PFSK-1 (cell line): ENCODE measurements around the gene JOSD1.

Experiments used
- FOXP2 ChIP-seq: optimal IDR thresholded peaks from 2 replicates; pipeline ENCODE3; 2011; ENCODE audit warnings: borderline replicate concordance, control low read depth, inconsistent platforms; ENCODE audit not compliant: insufficient read depth; ENCODE audit errors: extremely low read length, extremely low read depth
- POLR2AphosphoS5 ChIP-seq: IDR thresholded peaks from 2 replicates; pipeline ENCODE4 v1.6.1; 2012; ENCODE audit warnings: low read depth, mild to moderate bottlenecking, control low read depth, low read length, moderate library complexity
- REST ChIP-seq, 2 experiments: IDR thresholded peaks; 2 replicates each; pipeline versions ENCODE4 v1.6.1 to v1.8.0; 2011 to 2012; ENCODE audit warnings: low read depth in 2 of 2, low read length in 2 of 2, control low read depth in 1 of 2, inconsistent platforms in 1 of 2, mild to moderate bottlenecking in 1 of 2, moderate library complexity in 1 of 2; ENCODE audit not compliant: insufficient read depth in 1 of 2
- SIN3A ChIP-seq: IDR thresholded peaks from 2 replicates; pipeline ENCODE4 v1.6.1; 2012; ENCODE audit warnings: mild to moderate bottlenecking, low read length, moderate library complexity, borderline replicate concordance; ENCODE audit not compliant: insufficient read depth
- TAF1 ChIP-seq: IDR thresholded peaks from 2 replicates; pipeline ENCODE4 v1.6.1; 2012; ENCODE audit warnings: low read length, control low read depth, borderline replicate concordance; ENCODE audit not compliant: insufficient read depth

GRCh38 chr22:38731703-38732161 lies 31.0 kb upstream of the JOSD1 start:
- TF ChIP-seq SIN3A (no peak), POLR2AphosphoS5 (no peak), REST (IDR thresholded peaks at IDR 0.05; ENCODE audit: insufficient read depth in 1 of 2, low read depth in 2 of 2, low read length in 2 of 2) (no peak), TAF1 (no peak), FOXP2 (no peak)
